SK-N-MC (cell line): ENCODE data around the gene KRTAP21-2.

ENCODE experiments used
- DNase-seq: peaks from one replicate; pipeline ENCODE4 v3.0.0-alpha.2; 2011; ENCODE audit warnings: low read depth, low spot score
- H3K27ac ChIP-seq: fragments of 200-600 bp; sonication (generic); 2 replicates; pipeline ENCODE4 v1.5.1; 2016; ENCODE audit warnings: mixed run types
- H3K36me3 ChIP-seq: fragments of 200-600 bp; sonication (generic); 2 replicates; pipeline ENCODE4 v1.6.1; 2017; ENCODE audit warnings: antibody characterized with exemption, low read length, mixed read lengths; ENCODE audit not compliant: insufficient read depth
- H3K4me3 ChIP-seq: fragments of 200-600 bp; sonication (generic); 2 replicates; pipeline ENCODE4 v1.5.1; 2016
- H3K9ac ChIP-seq: fragments of 200-600 bp; sonication (generic); 2 replicates; pipeline ENCODE4 v1.8.0; 2017; ENCODE audit warnings: mixed run types, mixed read lengths; ENCODE audit not compliant: insufficient read length
- H3K9me3 ChIP-seq: fragments of 200-600 bp; sonication (generic); 2 replicates; pipeline ENCODE4 v1.6.1; 2017; ENCODE audit warnings: low read depth, mild to moderate bottlenecking, antibody characterized with exemption, low read length, moderate library complexity, mixed read lengths
- EZH2 ChIP-seq: fragments of 200-600 bp; sonication (generic); IDR thresholded peaks from one replicate; pipeline ENCODE4 v1.6.1; 2017; ENCODE audit warnings: antibody characterized with exemption
- FOXP2 ChIP-seq: optimal IDR thresholded peaks from 2 replicates; pipeline ENCODE3; 2011; ENCODE audit warnings: mild to moderate bottlenecking, moderate library complexity; ENCODE audit not compliant: insufficient read depth; ENCODE audit errors: extremely low read length, control extremely low read depth
- POLR2AphosphoS5 ChIP-seq: IDR thresholded peaks from 2 replicates; pipeline ENCODE4 v1.6.1; 2012; ENCODE audit warnings: mild to moderate bottlenecking, low read depth, low read length, borderline replicate concordance

KRTAP21-2 gene

DNA sequence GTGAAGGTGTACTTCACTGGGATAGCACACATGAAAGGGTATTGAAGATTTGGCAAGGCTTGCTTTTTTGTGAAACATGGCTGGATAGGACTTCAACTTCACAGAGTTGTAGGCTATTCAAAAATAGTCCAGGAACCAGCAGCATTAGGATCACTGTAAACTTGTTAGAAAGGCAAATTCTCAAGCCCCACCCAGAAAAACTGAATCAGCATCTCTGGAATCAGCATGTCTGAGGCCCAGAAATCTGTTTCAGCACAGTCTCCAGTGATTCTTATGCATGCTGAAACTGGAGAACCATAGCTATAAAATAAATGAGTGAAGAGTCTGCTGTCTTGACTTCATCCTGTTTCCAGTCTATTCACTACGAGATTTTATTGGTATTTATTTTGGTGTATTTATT, 20.3 kb downstream of the KRTAP21-2 start:
- Histone ChIP-seq H3K9ac (no peak overlapping the region), H3K9me3 (no peaks in the 10 kb centered on the region), H3K4me3 (no peak overlapping the region), H3K27ac (no peak overlapping the region), H3K36me3 (no peaks in the 10 kb centered on the region)
- TF ChIP-seq POLR2AphosphoS5 (no peak), FOXP2 (no peak), EZH2 (no peak)
- no peak for DNase-seq

- H3K9ac ChIP-seq, result no peak overlapping the region
- no peaks in the 10 kb centered on the region for H3K9me3 ChIP-seq
- no peak overlapping the region for H3K4me3 ChIP-seq
- no peaks in the 10 kb centered on the region for H3K36me3 ChIP-seq
- no peak for DNase-seq
- H3K27ac ChIP-seq, result no peak overlapping the region
- TF ChIP-seq EZH2 (no peak), FOXP2 (no peak), POLR2AphosphoS5 (no peak)
Measured at GRCh38 chr21:30719401-30719800, 27.7 kb downstream of the KRTAP21-2 start.

DNA sequence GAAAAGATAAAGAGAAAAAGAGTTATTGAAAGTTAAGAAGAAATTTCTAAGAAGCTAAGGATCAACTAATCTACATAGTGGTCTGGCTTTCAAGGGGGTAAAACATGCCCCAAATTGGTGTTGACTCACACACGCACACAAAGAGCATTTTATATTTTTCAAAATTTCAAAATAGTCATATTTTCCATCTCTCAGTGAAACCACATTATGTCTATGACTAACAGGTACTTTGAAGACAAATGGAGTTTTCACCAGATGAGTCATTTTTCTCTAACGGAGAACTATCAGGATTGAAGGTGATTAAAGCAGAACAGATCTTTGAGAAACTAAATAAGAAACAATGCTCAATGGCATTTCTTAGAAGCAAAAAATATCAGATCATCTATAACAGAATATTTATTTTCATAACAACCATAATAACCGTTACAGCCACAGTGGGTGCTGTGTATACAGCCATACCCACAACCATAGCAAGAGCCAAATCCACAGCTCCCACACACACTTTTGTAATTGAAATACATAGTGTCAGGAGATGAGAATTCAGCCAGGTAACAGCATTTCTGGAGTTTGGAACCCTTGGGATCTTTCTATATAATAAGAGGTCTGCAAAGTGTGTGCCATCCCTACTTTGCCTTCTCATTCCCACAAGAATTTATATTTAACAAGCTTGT, 28.7 kb downstream of the KRTAP21-2 start, which contains the start of gene KRTAP21-3:
TSS of gene KRTAP21-3 (minus strand) at position 539 of the 671 bp plus-strand sequence. CDS start at position 521, 18 bp downstream.
- H3K4me3 ChIP-seq, result no peak within 1 kb of the TSS
- no peaks in the 10 kb centered on the region for H3K36me3 ChIP-seq
- H3K27ac ChIP-seq, result no peak within 1 kb of the TSS
- TF ChIP-seq EZH2 (no peak), FOXP2 (no peak)
- H3K9ac ChIP-seq, result no peak within 1 kb of the TSS
- DNase-seq, result no peak
- no peaks in the 10 kb centered on the region for H3K9me3 ChIP-seq

DNA sequence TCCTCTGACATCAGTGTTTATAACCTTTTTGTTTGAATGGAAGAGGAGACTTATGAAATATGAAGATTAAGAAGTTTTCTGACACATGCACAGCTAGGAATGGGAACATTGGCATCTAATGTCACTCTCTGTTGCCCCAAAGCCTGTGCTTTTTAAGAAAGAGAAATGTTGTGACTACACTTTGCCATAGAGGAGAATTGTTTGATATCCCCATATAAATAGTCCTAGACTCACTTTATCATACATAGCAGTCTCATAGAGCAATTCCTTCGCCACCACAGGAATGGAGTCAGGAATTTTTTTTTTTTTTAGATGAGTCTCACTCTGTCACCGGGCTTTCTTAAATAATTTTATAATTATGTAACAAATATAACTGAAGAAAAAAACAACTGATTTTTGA, 30.0 kb downstream of the KRTAP21-2 start:
- Histone ChIP-seq H3K9ac (no peak overlapping the region), H3K27ac (no peak overlapping the region), H3K9me3 (no peaks in the 10 kb centered on the region), H3K36me3 (no peaks in the 10 kb centered on the region), H3K4me3 (no peak overlapping the region)
- no peak for TF ChIP-seq FOXP2
- TF ChIP-seq EZH2, result no peak
- no peak for TF ChIP-seq POLR2AphosphoS5
- no peak for DNase-seq

DNA sequence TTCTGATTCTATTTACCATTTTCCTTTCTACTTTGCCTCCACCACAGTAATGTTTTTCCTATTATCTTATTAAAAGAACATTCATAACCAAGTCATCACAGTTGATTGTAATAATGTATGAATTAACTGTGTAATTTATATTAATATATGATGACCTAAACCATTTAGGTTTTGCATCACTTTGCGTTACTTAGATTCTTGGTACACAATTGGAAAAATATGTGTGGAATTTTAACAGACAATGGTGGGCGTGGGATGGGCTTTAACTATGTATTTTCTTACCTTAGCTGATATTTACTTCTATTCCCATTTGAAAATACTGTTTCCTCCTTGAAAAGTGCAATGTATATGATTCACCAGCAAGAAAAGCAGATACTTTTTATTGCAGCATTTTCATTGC, 32.1 kb downstream of the KRTAP21-2 start:
- Histone ChIP-seq H3K36me3 (no peaks in the 10 kb centered on the region), H3K4me3 (no peak overlapping the region), H3K27ac (no peak overlapping the region), H3K9ac (no peak overlapping the region), H3K9me3 (no peaks in the 10 kb centered on the region)
- no peak for DNase-seq
- no peak for TF ChIP-seq POLR2AphosphoS5
- TF ChIP-seq FOXP2, result no peak
- no peak for TF ChIP-seq EZH2

- H3K27ac ChIP-seq, result no peak overlapping the region
Measured at GRCh38 chr21:30714456-30714855, 32.6 kb downstream of the KRTAP21-2 start.

GRCh38 chr21:30713766-30714165, 33.3 kb downstream of the KRTAP21-2 start:
- Histone ChIP-seq H3K4me3 (no peak overlapping the region), H3K36me3 (no peaks in the 10 kb centered on the region), H3K27ac (no peak overlapping the region), H3K9ac (no peak overlapping the region), H3K9me3 (no peaks in the 10 kb centered on the region)
- no peak for TF ChIP-seq EZH2
- TF ChIP-seq FOXP2, result no peak
- no peak for TF ChIP-seq POLR2AphosphoS5
- DNase-seq, result no peak

More at GRCh38 chr21:30714456-30714855, 32.6 kb downstream of the KRTAP21-2 start:
- TF ChIP-seq EZH2, result no peak
- TF ChIP-seq POLR2AphosphoS5, result no peak
- no peak for TF ChIP-seq FOXP2
- H3K36me3 ChIP-seq, result no peaks in the 10 kb centered on the region
- DNase-seq, result no peak
- H3K9me3 ChIP-seq, result no peaks in the 10 kb centered on the region
- no peak overlapping the region for H3K4me3 ChIP-seq
- H3K9ac ChIP-seq, result no peak overlapping the region

GRCh38 chr21:30710499-30710898, 36.6 kb downstream of the KRTAP21-2 start:
- no peak for TF ChIP-seq POLR2AphosphoS5
- TF ChIP-seq EZH2, result no peak
- TF ChIP-seq FOXP2, result no peak
- Histone ChIP-seq H3K36me3 (no peaks in the 10 kb centered on the region), H3K9ac (no peak overlapping the region), H3K9me3 (no peaks in the 10 kb centered on the region), H3K27ac (no peak overlapping the region), H3K4me3 (no peak overlapping the region)
- DNase-seq, result no peak

GRCh38 chr21:30707409-30707808, 39.6 kb downstream of the KRTAP21-2 start:
- Histone ChIP-seq H3K9me3 (no peaks in the 10 kb centered on the region), H3K36me3 (no peaks in the 10 kb centered on the region), H3K27ac (no peak overlapping the region), H3K4me3 (no peak overlapping the region), H3K9ac (no peak overlapping the region)
- no peak for DNase-seq
- TF ChIP-seq EZH2, result no peak
- no peak for TF ChIP-seq POLR2AphosphoS5
- no peak for TF ChIP-seq FOXP2
